ENCODE data around the gene PGS1. TPM values are rescaled to one million over a fixed set of nuclear protein-coding genes. Genes with fewer than 3 reads are reported as not detected.
A peak's percentile ranks its signal among the peaks of the same experiment; 100 is the strongest.

The PGS1 gene
- total RNA-seq, 1 donor from 2014 or later = 52.9 TPM

DNA sequence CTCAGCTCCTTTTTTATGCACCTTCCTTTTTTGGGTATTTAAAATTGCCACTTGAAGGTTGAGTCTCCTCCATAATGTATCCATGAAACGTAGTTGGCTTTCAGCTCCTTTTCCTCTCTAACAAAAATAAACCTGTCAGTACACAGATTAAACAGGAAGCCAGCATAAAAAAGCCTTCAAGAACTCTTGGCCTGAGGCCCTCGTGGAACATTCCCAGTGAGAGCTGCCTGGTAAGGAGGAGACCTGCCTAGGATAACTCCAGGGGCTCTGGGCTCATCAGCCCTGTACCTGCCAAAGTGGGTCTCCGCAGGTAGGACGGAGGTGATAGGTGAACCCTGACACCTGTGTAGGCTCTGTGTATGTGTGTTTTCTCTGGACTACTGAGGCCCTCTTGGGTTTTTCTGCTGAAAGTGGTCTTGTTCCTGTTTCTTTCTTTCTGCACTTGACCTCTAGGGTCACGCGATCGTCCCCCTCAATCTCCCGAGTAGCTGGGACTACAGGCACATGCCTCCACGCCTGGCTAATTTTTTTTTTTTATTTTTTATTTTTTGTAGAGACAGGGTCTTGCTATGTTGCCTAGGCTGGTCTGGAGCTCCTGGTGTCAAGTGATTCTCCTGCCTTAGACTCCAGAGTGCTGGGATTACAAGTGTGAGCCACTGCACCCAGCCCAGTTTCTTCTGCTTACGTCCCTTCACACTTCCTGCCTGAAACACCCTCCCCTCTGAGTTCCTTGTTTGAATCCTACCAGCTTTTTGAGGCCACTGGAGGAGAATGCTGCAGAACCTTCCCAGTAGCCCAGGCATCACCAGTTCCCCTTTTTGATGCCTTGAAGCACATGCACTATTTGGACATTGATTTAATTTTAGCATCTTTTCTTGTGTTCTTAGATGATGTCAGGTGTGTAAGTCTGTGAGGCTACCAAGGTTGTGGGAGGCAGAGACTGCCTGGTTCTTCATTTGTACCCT is 9.8 kb downstream of the PGS1 start:
- DNase-seq (ENCODE audit: low read depth) = no peak

DNA sequence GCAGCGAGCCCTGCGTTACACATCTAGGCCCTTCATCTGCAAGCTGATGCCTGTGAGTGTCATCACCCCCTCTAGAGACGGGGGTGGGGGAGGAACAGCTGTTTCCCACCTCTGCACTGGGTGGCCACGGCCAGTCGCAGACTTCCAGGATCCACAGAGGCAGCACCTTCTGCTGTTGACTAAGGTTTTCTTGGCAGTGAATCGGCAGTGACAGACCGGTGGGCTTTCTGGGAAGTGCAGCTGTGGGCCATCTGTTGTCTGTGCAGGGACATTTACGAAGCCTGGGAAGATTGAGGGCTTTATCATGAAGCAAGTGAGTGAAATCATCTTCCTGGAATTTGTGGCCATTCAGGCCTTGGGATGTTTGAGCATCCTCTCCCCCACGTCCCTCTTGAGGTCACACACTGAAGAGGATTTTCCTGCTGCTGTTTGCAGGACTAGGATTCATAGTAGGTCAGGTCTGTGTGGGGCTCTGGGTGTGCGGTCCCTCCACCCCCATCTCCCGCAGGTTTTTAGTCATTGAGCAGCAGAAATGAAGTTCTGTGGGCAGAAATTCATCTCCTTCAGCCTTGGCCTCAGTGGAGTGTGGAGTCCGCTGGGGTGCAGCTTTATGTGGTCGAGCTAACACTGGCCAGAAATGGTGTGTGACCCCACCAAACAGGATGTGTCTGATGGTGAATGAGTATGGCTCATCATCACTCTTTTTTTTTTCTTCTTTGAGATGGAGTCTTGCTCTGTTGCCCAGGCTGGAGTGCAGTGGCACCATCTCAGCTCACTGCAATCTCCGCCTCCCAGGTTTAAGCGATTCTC is 12.0 kb downstream of the PGS1 start:
- DNase-seq (ENCODE audit: low read depth) = peak; percentile 81

DNA sequence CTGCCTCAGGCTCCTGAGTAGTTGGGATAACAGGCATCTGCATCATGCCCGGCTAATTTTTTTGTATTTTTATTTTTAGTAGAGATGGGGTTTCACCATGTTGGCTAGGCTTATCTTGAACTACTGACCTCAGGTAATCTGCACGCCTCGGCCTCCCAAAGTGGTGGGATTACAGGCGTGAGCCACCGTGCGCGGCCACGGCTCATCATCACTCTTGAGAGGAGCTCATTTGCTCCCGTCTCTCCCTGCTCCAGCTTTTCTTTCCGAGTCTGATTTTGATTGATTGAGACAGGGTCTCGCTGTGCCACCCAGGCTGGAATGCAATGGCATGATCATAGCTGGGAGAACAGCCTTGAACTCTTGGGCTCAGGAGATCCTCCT is 12.6 kb downstream of the PGS1 start:
- no peak for DNase-seq (ENCODE audit: low read depth)

DNA sequence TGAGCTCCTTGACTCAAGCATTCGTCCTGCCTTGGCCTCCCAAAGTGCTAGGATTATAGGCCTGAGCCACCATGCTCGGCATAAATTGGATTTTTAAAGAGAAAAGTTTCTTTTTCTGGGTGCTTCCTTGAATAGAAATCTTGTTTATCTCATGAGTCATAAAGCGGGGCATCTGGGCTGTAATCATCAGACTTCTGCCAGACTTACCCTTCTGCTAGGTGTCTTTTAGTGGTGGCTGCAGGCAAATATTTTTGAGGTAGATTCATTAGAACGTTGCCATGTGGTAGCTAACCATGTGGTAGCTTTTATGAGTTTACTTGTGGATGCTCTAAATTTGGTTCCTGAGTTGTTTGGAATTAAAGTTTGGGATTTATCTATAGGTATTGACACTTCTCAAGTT is 13.4 kb downstream of the PGS1 start:
- peak; percentile 73 for DNase-seq (ENCODE audit: low read depth)

DNA sequence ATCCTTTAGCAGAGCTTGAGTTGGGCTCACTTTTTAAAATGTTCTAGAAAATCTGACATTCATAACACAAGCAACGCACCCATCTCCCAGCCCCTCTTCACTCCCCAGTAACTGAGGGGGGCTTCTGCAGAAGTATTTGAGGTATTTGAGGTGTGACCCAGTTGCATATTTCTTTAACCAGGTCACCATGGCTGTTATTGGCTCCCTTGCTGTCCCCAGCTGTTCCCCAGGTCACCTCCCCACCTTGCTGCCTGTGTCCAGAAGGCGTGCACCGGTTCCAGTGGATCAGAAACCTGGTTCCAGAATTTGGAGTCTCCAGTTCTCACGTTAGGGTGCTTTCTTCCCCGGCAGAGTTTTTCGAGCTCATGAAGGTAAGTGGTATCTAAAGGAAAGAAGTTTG is 13.8 kb downstream of the PGS1 start:
- DNase-seq (ENCODE audit: low read depth) = no peak

DNA sequence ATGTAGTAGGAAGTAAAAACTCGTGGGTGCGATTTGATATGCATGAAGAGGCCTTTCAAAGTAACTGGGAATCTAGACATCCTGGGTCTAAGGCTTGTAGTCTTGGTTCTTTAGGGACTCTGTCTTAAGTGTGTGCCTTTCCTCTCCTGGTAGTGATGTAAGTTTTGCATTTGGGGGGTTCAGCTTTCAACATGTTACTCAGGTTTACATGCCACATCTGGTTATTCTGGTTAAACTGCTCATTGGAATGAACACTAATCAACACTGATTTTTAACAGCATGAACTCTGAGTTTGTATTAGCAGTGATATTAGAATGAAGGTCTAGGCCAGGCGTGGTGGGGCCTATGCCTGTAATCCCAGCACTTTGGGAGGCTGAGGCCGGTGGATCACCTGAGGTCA is 15.1 kb downstream of the PGS1 start:
- no peak for DNase-seq (ENCODE audit: low read depth)

DNA sequence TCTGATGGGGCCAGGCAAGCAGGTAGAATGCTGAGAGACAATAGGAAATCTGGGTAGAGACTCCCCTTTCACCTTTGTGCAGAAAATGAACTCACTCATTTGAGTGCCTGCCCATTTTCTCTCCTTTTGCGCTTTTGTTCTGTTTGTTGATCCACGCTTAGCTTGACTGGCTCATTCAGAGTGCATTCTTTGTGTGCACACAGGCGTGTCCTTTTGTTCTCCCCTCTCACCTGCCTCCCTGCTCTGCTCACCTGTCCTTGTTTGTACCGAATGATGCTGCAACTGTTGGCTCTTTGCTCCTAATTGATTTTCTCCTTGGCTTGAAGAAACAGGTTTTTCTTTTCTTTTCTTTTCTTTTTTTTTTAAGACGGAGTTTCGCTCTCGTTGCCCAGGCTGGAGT is 15.8 kb downstream of the PGS1 start:
- peak; percentile 29 for DNase-seq (ENCODE audit: low read depth)

DNA sequence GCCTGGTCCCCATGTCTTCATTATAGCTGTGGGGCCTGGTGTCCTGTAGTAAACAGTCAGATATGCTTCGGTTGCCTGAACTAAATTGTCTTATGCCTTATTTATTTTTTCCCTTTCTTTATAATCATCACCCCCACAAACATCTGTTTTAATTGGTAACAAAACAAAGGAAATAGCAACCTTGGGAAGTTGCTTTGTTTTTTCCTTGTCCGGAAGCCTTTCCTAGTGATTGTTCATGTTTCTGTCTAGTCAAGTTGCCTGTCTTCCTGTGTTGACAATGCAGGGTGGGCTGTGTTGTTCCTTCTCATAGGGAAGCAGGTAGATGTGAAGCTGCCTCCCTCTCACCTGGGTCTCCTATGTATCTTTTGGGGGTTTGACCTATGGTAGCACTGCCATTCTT is 16.7 kb downstream of the PGS1 start:
- DNase-seq (ENCODE audit: low read depth) = no peak

DNA sequence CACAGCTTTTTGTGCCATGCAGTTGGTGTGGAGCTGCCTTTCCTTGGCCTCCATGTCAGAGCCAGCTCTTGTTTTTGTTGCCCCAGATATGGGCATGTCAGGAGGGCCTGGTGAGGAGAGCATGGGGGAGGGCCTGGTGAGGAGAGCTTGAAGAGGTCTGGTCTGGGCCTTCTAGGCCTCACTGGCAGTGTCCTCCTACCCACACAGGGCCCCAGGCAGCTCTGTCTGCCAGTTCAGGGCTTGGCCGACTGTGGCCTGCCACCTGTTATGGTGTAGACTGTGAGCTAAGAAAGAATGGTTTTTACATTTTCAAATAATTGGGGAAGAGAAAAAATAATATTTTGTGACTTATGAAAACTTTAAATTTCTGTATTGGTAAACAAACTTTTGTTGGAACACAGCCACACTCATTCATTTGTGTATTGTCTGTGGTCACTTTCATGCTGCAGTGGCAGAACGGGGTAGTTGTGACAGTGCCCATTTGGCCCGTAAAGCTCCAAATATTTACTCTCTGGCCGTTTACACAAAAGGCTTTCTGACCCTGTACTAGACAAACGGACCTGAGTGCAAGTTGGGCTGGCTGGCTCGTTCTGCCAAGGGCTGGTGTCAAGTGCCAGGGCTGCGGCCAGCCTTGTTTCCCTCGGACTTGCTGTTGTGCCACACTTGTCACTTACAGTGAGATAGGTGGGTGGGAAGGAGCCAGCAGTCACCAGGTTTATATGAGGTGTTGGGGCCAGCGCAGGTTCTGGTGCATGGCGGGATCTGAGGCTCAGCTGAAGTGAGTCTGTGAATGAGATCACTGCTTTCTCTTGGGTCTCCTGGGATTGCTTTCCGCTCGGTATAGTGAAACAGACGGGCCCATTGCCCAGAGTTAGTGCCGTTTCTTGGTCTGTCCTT is 18.2 kb downstream of the PGS1 start:
- no peak for DNase-seq (ENCODE audit: low read depth)

DNA sequence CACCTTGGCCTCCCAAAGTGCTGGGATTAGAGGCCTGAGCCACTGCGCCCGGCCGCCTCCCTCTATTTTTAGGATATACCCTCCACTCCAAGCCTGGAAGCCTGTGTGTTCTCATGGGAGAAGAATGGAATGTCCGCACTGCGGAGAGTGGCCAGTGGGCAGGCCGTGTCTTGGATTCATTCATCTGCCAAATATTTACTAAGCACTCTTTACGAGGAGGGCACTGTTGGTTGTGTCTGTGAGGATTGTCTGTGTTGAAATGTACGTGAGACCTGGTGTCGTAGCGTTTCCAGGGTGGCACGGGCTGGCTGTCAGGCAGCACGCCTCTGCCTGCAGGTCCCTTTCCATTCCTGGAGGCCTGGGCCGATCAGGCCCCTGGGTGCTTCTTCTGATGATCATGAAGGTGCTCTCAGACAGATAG is 19.2 kb downstream of the PGS1 start:
- DNase-seq (ENCODE audit: low read depth) = no peak

DNA sequence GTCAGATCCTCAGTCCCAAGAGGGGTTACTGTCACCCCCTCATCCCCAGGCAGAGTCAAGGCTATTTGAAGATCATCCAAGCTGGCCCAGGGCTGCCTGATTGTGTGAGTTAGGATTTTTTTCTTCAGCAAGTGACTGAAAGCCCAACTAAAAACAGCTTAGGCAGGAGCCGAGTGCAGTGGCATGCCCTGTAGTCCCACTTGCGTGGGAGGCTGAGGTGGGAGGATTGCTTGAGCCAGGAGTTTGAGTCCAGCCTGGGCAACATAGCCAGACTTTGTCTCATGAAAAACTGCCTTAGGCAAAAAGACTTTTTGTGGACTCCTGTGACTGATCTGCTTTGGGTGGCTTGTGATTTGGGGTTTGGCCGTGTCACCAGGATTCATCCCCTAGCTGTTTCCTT is 19.9 kb downstream of the PGS1 start:
- no peak for DNase-seq (ENCODE audit: low read depth)

DNA sequence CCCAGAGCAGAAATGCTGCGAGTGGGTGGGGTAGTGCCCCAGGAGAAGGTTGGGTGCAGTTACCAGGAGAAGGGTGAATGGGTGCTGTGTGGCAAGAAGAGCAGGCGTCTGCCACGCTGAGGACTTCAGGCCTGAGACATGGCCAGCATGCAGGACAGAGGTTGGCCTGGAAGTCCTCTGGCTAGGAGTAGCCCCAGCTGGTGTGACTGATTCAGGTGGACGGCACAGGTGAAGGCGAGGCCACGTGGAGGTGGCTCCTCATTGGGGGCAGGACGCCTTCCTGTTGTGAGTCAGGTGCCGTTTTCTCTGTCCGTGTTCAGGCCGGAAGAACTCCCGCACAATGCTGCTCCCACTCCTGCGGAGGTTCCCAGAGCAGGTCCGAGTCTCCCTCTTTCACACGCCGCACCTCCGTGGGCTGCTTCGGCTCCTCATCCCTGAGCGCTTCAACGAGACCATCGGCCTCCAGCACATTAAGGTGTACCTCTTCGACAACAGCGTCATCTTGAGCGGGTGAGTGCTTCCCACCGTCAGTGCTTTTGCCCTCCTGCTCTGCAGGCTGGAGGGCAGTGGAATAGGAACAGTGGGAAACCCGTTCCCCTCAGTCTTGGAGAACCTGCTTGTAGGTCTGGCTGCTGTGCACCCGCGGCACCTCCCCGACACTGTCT is 20.7 kb downstream of the PGS1 start:
- no peak for DNase-seq (ENCODE audit: low read depth)

DNA sequence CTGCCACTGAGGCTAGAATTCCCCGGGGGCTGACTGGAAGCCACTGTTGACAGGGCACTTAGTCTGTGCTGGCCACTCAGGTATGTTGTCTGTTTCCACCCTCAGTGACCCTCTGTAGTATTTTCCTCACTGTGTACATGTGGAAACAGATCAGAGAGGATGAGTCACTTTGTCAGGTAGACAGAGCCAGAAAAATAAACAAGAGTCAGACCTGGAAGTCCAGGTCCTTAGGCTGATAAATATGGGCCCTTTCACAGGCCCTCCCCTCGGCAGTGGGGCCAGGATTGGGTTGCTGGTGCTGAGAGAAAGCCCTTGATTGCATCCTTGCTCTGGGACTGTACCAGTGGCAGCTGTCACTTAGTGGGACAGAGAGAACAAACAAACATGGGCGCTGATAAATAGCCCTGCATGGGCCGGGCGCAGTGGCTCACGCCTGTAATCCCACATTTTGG is 21.3 kb downstream of the PGS1 start:
- no peak for DNase-seq (ENCODE audit: low read depth)

DNA sequence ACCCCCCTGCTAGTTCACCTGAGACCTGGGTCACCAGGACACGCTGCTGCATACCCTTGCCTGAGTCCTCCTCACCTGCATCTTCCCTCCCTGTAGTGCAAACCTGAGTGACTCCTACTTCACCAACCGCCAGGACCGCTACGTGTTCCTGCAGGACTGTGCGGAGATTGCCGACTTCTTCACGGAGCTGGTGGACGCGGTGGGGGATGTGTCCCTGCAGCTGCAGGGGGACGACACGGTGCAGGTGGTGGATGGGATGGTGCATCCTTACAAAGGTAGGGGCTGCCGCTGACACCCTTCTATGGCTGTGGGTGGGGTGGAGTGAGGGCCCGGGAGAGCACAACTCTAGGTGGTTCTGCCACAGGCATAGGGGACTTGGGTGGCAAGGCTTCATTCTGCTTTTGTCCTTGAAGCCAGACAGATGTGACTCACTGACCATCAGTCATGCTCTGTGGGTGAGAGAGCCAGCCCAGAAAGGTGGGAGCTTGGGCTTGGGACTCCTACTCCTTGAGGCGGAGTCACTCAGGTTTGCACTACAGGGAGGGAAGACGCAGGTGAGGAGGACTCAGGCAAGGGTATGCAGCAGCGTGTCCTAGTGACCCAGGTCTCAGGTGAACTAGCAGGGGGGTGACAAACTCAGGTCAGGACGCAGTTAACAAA is 22.3 kb downstream of the PGS1 start:
- peak; percentile 34 for DNase-seq (ENCODE audit: low read depth)

DNA sequence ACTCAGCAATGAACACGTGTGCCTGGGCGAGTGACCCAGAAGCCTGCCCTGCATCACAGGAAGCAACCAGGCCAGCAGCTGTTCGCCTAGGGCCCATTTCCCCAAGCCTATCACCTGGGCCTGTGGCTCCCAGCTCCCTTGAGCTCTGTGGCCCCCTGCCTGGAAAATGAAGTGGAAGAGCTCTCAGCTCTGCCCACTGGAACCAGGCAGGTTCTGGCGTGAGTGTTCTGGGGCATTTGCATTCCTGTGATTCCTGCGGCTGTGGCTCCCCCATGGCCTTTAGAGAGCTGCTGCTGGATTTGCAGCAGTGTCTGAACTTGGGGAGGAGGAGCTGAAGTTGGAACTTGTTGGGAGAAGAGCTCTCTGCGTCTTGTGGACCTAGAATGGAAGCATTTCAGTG is 22.8 kb downstream of the PGS1 start:
- no peak for DNase-seq (ENCODE audit: low read depth)

DNA sequence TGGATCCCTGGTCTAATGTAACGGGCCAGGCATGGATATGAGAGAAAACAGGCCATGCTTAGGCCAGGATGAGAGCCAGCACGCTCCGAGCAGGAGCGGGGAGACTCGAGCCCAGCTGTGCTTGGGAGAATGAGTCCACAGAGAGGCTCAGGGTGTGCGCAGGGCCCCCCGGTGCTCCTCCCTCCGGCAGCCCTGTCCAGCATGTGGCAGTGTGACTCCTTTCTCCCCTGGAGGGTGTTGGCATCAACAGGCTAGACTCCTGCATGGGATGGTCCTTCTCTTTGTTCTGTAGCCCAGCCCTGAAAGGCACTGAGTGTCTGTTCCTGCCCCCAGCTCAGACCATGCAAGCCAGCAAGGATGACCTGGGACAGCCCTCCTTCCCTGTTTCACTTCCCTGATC is 23.4 kb downstream of the PGS1 start:
- no peak for DNase-seq (ENCODE audit: low read depth)

DNA sequence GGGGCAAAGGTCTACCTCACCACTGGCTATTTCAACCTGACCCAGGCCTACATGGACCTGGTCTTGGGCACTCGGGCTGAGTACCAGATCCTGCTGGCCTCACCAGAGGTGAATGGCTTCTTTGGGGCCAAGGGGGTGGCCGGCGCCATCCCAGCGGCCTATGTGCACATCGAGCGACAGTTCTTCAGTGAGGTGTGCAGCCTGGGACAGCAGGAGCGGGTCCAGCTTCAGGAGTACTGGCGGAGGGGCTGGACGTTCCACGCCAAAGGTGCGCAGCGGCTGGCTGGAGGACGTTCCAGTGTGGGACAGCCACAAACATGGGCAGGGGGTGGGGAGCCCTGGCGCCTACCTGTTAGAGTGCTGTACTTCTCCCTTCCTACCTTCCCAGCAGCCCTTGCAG is 25.4 kb downstream of the PGS1 start:
- DNase-seq (ENCODE audit: low read depth) = no peak

DNA sequence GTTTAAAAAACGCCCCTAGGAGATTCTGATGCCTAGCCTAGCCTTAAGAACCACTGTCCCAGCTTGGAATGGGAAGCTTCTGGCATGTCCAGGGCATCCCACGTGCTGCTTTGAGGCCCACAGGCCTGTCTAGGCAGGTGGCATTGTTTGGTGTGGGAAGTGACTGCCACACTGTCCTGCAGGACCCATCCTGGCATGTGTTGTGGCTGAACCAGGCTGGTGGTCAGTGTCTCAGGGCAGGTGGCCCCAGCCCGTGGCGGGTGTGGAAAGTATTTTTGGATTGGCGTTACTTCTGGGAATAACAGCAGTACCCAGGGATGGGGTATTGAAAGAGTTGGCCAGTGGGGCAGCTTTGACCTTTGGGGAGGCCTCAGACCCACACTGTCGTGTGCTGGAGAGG is 27.9 kb downstream of the PGS1 start:
- no peak for DNase-seq (ENCODE audit: low read depth)

DNA sequence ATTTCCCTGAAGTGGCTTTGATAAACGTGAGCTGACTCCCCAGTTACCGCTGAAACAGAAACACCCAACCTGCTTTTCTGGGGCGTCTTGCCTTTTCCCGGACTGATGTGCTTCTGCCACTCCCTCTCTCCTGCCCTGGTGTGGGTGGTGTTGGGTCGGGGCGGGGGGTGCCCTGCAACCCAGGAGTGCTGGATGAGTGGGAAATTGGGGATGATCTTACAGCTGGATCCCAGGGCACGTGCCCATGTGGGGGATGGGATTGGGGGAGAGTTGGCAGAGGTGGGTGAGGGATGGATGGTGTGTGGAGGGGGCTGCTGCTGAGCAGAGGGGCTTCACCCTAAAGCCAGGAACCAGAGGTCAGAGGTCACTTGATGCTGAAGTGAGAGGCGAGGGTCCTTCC is 28.5 kb downstream of the PGS1 start:
- DNase-seq (ENCODE audit: low read depth) = no peak

DNA sequence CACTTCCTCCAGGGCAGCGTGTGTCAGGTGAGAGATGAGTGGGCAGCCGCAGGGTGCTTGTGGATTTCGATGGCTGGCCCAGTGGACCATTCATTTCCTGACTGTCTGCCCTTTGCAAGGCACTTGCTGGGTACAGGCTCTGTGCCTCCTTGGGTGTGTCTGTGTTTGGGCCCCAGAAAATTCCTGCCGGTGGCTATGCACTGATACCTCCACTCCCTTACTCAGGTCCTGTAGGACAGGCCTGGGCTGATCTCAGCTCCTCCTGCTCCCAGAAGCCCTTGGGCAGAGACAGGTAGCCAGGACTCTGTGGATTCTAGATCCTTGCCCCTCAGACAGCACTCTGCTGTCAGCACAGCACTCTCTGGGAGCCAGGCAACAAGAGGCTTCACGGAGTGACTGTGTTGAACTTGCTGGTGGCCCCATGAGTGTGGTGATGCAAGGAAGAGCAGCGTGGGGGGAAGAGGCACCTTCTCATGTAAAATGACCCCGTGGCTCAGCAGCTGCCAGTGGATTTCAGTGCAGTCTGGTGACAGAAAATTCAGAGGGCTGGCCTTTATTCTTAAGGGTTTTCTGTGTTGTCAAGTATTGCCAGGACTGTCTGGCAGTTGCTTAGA is 29.0 kb downstream of the PGS1 start:
- no peak for DNase-seq (ENCODE audit: low read depth)

All from renal cortical epithelial cell (primary cell).